Stimulated activated CD8-positive, alpha-beta memory T cell treated with anti-CD3 and anti-CD28 coated beads, Interleukin-15, amount 100 ng/mL, for 1 hour (primary cell): ENCODE data around the gene TMEM14C.

Experiments used
- DNase-seq: peaks from one replicate; pipeline ENCODE4 v3.0.0-alpha.2; 2020; ENCODE audit warnings: low read depth

TMEM14C gene

GRCh38 chr6:10722820-10723566 lies at the start of gene TMEM14C:
Gene TMEM14C (plus strand): TSS chr6:10723070. CDS start chr6:10724614, 1,544 bp downstream.
- DNase-seq, result peak; percentile 46

DNA sequence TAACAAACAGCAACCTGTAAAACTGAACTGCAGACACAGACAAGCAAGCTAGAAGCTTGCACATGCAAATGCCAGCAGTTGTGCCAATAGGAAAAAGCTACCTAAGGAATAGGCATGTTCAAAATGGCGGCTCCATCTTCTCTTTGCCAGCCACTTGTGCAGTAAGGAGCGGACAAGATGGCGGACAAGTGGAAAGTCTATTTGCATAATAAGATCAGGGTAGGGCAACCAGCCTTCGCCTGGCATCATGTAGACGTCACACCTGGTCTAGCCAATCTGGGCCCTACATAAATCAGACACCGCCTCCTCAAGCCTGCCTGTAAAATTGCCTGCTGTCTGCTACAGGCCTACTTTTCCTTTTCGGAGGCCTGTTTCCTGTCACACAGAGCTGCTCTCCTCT lies 46.5 kb upstream of the TMEM14C start:
- no peak for DNase-seq

DNA sequence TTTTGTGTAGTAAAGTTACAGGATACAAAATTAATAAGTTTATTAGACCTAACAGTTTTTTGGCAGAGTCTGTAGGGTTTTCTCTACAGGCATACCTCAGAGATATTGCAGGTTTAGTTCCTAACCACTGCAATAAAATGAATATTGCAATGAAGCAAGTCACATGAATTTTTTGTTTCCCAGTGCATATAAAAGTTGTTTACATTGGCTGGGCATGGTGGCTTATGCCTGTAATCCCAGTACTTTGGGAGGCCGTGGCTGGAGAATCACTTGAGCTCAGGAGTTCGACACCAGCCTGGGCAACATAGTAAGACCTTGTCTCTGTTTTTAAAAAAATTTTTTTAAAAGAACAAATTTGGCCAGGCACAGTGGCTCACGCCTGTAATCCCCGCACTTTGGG lies 44.4 kb upstream of the TMEM14C start:
- DNase-seq, result no peak

DNA sequence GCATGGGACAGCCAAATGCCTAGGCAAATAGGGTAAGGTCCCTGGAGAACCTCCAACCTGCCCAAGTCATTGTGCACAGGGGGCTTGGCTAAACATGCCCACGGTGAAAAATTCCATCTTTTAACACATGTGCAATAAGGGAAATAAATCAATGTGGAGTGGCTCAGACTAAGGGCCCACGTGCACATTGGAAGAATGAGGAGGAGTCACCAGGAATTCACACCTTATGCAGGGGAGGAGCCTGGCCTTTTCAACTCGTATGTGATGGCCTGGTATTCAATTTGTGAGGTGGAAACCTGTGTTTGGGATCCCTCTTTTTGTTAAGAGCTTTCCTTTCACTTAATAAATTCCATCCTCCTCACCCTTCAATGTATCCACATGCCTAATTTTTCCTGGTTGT lies 41.1 kb upstream of the TMEM14C start:
- no peak for DNase-seq

DNA sequence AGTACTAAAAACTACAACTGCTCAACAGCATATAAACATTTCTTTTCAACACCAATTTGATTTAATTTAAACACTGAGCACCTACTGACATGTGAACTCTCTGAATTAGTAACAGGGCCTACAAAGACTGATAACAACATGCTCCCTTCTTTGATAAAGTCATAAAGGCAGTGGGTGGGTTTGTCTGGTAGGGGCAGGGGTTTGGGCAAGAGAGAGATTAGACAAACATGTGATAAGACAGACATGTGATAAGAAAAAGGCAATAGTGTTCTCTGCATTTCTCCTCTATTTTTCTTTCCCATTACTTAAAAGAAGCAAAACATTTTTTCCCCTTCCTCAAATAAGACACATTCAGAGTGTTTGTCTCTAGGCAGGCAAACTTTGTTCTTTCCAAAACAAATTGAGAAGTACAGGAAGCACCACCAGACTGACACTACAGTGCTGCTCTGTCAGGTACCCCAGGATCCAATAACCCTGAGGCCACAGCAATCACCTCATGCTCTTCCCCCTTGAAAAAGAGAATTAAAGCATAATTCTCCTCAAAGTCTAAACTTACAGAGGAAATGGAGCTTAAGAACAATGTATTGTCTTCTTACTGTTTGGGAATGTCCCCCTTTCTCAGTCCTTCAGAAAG lies 40.4 kb upstream of the TMEM14C start:
- no peak for DNase-seq

DNA sequence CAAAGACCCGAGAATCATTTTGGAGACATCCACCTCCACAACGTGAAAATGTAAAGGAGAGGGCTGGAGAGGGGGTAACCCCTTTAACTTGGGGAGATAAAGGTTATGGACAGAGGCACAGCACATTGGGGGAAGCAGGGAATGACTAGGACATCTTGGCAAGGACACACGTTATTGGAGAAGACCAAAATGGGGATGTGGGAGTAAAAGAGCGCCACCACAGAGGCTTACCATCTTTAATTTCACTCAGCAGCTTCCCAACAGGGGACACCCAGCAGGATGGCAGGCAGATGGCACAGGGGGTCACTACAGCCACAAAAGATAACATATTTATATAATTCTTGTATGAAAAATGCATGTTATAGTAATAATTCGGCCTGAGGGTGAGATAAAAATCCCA lies 38.3 kb upstream of the TMEM14C start:
- DNase-seq, result no peak

DNA sequence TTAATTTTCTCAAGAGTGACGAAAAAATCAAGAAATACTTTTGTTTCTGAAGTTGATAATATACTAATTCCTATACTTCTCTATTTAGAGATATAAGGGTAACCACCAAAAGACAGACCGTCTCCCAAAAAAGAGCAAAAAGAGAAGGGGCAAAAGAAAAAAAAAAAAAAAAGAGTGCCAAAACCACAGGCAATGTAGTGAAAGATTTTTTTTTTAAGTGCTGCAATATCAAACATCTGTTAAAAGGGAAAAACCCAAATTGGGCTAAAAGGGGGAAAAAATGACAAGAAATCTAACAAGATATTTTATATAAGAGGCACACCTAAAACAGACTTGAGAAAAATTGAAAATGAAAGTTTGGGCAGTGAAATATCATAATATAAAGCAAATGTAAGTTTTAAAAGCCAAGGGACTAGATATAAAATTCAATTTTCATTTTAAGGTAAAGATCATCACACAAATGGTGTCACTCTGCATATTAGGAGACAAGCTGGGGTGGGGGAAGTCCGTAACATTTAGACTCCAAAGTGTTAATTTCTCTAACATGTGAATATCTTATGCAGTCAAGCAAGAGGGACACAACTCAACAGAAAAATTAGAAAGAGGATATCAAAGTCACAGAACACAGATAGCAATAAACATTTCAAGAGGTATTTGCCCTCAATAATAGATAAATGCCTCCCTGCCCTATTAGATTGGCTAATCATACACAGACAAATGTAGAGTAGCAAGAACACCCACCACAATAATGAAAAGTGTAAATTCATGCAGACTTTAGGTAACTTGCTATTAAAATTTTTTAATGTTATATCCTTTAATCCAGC lies 37.6 kb upstream of the TMEM14C start:
- DNase-seq, result no peak

DNA sequence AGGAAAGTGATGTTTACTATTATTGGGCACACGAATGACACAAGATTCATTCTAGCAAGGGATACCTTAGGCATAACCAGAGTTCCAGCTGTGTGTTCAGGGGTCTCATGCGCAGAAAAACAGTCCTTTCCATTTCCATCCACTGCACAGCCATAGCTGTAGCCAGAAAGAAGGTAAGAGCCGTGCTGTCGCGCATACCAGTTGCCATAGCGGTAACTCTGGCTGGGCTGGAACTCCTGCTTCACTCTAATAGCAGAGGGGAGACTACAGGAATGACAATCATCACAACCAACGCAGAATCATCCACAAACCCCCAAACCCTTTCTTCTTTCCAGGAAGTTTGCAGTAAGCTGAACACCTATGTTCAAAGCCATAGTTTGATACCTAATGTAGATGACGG lies 36.0 kb upstream of the TMEM14C start:
- no peak for DNase-seq

DNA sequence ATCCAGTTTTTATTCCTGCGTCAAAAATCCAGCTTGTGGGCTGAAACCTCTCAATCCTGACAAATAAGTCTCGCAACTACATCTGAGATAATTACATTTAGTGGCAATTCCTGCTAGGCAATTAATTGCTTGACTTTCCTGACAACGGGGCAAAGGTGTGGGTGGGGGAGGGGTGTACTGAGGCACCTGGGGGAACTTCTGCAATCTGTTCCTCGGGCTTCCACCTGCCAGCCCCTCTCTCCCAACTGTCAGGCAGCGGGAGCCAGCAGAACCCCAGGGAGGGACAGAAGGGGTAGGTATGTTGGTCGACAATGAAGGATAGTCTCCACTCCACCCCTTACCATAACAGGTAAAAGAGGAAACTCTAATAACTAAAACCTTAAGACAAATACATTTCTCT lies 35.3 kb upstream of the TMEM14C start:
- DNase-seq, result no peak

GRCh38 chr6:10690651-10691445 lies 32.0 kb upstream of the TMEM14C start:
- no peak for DNase-seq

DNA sequence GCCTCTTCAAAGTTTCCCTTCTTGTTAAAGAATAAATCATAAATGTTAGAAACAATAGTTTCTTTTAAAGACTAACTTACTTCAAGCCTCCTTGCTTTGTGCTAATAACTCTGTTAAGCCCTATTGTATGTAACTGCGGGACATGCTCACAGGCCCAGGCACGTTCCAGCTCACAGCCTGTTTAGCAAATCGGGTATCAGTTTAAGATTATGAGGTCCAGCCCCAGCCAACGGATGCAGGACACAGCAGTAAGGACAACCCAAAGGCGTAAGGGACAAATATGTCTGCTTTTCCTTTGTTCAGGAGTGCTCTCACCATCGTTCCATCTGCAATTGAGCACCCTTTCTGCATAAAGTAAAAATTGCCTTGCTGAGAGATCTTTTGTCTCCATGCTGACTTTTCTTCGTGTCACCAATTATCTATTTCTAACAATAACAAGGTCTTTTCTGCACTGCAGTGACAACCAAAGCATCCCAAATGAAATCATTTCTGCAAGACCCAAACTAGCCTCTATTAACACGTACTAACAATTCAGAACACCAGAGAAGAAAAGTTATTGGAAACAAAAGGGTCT lies 29.8 kb upstream of the TMEM14C start:
- no peak for DNase-seq

GRCh38 chr6:10694302-10695085 lies 28.4 kb upstream of the TMEM14C start, which contains the start of the genes C6orf52 and PAK1IP1:
Gene C6orf52 (minus strand): TSS chr6:10694616. CDS start chr6:10687550, 7,066 bp downstream.
Gene PAK1IP1 (plus strand): TSS chr6:10694972. CDS start chr6:10694986, 14 bp downstream.
- DNase-seq, result peak; percentile 93

GRCh38 chr6:10695086-10695657 lies 27.7 kb upstream of the TMEM14C start:
- DNase-seq, result no peak

DNA sequence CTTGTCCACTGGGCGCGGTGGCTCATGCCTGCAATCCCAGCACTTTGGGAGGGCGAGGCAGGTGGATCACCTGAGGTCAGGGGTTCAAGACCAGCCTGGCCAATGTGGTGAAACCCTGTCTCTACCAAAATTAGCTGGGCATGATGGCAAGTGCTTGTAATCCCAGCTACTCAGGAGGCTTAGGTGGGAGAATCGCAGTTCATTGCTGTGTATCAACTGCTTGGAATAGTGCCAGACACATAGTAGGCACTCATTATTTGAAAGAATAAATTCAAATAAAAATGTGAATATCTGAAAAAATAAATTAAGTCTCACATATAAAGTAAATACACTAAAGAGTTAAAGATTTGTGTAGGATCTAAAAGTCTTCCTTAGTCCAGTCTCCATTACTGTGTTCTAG lies 26.2 kb upstream of the TMEM14C start:
- DNase-seq, result no peak

GRCh38 chr6:10713962-10714361 lies 8.9 kb upstream of the TMEM14C start:
- no peak for DNase-seq

GRCh38 chr6:10719296-10719963 lies 3.4 kb upstream of the TMEM14C start:
- DNase-seq, result no peak

GRCh38 chr6:10719964-10720264 lies 3.0 kb upstream of the TMEM14C start:
- no peak for DNase-seq

GRCh38 chr6:10720265-10720959 lies 2.5 kb upstream of the TMEM14C start:
- DNase-seq, result peak; percentile 17
